H4 (cell line): ENCODE results near the gene NHLH2. TPM values are rescaled to one million over a fixed set of nuclear protein-coding genes. Genes with fewer than 3 reads are reported as not detected.
A peak's percentile ranks its signal among the peaks of the same experiment; 100 is the strongest.

Source experiments
- DNase-seq: peaks from one replicate; pipeline ENCODE4 v3.0.0-alpha.2; 2015; ENCODE audit warnings: low spot score
- total RNA-seq: library from RNA; depleted of rRNA; stranded (reverse); fragments of >200 nt; shearing (Covaris generic); gene quantifications from 2 replicates; pipeline ENCODE4 v1.2.3, GENCODE V29; 2014; rRNA removed

The NHLH2 gene
- not detected in 2 replicates for total RNA-seq

DNA sequence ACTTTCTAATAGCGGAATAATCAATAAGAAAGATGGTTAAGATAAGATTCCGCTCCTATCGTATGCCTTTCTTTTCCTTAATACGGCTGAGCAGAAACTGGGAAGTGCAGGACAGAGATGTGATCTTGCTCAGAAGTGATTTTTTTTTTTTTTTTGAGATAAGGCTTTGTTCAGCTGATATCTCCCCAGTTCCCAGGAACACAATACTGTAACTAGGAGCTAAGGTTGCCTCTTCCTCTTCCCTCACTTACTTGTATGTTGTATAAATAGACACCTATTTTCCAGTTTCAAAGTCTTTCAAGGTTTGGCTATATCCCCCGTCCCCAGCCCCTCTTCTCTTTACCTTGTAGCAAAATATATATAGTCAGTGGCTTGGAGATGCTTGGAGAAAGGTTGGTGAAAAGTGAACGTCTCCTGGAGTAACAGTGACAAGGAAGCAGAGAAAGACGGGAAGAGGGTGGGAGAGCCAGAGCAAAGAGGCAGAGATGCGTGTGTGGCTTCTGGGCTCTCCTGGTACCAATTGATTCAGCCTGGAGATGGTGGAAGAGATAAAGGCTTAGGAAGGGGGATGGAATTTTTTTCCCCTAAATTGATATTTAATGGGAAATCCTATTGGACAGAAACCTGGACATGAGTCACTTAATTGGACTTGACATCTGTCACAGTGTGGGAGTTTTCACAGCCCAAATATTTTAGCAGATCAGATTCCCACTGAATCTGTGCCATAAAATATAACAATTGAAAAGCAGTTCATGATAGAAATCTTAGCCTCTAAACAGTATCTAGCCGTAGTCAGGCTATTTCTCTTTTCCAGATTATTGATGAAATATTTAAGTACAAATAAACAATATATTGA lies at the start of gene NHLH2:
Gene NHLH2, minus strand, starts transcription at position 522 of the 856 bp plus-strand sequence. CDS start 2,754 bp downstream, outside the sequence.
- no peak for DNase-seq

- no peak for DNase-seq
Observed at GRCh38 chr1:115890580-115890979, 49.7 kb upstream of the NHLH2 start.

DNA sequence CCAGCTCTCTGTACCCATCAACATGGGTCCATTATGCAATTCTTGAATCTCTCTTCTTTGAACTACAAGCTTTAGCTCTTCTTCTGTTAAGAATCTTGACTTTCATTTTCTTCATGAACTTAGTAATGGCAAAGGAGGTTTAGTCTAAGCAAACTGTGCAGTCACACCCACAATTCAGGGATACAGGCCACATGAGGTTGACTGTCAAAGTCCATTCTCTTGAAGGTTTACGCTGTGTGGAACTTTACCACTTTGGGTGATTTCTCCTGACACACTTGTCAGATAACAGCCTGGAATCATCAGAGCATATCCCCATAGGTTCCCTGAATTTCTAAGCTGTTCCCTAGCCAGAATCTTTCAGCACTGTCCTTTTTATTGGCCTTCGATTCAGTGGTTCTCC lies 48.0 kb upstream of the NHLH2 start:
- no peak for DNase-seq

- DNase-seq: no peak
Observed at GRCh38 chr1:115882913-115883902, 42.3 kb upstream of the NHLH2 start.

GRCh38 chr1:115880981-115881672 lies 40.2 kb upstream of the NHLH2 start:
- no peak for DNase-seq

DNA sequence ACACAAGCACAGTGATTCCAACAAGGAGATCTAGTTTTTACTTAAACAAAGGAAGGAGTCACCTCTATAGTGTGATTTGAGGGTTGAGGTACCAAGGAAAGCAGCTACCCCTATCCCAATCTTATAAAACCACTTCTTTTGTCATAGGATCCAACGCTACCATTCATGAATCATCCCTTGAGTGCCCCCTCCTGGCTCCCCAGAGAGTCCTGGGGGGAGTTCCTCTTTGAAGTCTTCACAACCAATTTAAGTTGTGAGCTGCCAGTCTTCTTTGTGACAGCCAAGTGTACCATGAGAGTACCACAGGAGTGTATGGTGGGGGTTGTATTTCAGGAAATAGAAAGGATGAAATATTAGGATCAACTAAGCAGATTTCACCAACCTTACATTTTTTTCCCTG lies 39.1 kb upstream of the NHLH2 start:
- DNase-seq: no peak

- DNase-seq: no peak
Observed at GRCh38 chr1:115877511-115877910, 36.6 kb upstream of the NHLH2 start.

GRCh38 chr1:115874904-115875303 lies 34.0 kb upstream of the NHLH2 start:
- DNase-seq: peak; percentile 51

DNA sequence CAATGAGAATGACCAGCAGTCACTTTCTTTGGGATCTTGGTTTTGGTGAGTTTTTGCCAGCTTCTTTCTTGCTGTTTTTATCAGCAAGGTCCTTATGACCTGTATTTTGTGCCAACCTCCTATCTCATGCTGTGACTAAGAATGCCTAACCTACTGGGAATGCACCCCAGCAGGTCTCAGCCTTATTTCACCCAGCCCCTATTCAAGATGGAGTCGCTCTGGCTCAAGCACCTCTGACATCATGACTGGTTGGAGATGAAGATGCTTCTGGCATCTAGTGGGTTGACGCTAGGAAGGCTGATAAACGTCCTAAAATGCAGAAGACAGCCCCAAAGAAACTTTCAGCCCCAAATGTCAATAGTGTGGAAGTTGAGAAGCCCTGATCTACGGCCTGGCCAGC lies 33.6 kb upstream of the NHLH2 start:
- no peak for DNase-seq

GRCh38 chr1:115873184-115873583 lies 32.3 kb upstream of the NHLH2 start:
- no peak for DNase-seq

DNA sequence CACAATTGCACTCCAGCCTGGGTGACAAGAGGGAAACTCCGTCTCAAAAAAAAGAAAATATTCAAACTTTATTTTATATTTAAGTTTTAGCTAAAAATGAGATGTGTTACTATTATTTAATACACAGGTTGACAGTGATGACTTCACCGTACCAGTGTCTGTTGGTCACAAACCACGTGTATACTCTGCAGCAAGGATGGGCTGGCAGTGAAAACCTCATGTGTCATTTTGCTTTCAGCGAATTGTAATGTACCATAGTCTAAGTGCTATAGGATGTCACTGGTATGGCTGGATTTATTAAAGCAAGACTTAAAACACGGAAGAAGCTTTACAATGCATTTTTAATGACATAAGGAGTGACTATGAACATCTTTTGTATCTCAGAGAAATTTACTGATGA lies 28.1 kb upstream of the NHLH2 start:
- no peak for DNase-seq

DNA sequence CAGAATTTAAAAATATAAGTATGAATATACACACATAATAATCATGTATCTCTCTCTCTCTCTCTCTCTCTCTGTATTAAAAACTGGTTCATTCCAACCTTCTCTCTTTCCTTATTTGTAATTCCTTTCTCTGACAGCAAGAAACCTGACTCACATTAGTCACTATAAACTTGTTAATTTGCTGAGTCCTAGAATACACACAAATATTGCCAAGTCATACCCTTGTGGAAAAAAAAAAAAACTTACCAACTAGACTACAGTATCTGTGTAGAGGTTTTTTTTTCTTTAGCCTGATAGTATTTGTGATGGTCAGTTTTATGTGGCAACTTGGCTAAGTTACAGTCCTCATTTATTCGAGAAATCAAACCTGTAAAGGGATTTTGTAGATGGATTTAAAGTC lies 26.3 kb upstream of the NHLH2 start:
- DNase-seq: peak; percentile 60

- DNase-seq: no peak
Observed at GRCh38 chr1:115865704-115866380, 24.9 kb upstream of the NHLH2 start.

- no peak for DNase-seq
Observed at GRCh38 chr1:115862403-115862802, 21.5 kb upstream of the NHLH2 start.

- DNase-seq: no peak
Observed at GRCh38 chr1:115854005-115854404, 13.1 kb upstream of the NHLH2 start.

DNA sequence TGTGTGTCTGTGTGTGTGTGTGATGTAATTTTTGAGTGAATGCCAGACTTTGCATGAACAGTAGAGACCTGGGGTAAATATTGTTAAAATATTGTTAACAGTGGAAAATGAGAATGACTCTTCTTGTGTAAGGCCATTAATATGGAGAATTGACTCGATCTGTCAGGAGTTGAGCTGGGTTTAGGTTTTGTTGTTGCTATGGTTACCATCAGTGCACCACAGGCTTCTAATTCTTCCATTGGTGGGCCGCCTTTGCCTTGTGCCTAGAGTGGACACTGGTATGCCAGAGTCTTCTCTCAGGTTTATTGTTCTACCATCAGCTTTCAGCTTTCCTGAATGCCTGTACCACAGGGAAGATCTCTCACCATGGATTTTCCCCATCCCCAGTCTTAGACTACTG lies 10.0 kb upstream of the NHLH2 start:
- DNase-seq: no peak

DNA sequence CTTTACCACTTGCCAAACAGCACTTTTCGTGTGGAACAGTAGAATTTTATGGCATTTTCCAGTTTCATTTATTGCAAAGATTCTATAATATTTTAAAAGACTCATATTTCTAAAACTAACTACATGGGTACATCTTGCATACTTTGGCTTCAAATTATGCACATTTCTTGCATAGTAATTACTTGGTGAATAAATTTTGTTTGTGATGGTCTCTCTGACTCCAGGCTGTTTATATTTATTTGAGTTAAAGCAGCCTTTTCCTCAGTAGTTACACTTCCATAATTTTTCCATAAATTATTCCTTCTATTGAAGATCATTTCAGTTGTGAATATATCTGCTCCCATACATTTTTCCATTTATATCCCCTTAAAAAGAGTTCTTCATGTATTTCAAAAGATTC lies 6.9 kb upstream of the NHLH2 start:
- DNase-seq: no peak

DNA sequence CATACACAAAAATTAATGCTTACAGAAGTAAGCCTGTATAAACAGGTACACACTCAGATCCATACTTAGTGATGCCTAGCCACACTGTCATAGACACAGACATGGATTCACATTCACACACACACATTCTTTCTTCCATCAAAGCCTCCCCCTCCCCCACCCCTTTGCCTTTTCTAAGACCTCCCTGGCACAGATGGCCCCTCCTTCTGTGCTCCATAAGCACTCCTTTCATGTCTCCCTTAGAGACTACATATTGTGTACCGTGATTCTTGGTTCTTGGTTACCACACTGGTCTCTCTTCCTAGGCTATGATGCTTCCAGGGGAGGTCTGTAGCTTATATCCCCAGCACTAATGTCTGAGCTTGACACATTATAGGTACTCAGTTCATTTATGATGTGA lies 2.0 kb upstream of the NHLH2 start:
- DNase-seq: no peak

DNA sequence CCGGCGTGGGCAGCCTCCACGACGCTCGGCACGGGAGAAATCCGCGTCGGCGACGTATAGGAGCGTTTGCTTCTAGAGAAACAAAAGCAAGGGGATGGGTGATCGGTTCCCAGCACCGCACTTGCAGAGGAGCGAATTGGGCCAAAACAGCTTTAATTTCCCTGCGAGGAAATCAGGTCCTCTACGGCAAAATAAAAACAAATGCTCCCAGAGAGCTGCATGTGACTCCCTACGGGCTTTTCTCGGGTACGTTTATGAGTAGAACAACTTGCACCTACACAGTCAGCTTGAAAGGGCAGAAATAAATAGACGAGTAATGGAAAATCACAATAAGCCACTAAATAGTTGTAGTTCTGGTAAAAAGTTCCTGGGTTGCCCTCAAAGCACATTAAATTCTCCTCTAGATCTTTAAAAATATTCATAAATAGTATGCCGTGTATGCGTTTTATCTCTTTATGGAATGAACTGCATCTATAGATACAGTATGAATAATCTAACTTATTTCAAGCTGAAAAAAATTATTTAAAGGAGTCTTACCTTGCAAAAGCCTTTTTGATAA lies 1.2 kb downstream of the NHLH2 start:
- DNase-seq: no peak

DNA sequence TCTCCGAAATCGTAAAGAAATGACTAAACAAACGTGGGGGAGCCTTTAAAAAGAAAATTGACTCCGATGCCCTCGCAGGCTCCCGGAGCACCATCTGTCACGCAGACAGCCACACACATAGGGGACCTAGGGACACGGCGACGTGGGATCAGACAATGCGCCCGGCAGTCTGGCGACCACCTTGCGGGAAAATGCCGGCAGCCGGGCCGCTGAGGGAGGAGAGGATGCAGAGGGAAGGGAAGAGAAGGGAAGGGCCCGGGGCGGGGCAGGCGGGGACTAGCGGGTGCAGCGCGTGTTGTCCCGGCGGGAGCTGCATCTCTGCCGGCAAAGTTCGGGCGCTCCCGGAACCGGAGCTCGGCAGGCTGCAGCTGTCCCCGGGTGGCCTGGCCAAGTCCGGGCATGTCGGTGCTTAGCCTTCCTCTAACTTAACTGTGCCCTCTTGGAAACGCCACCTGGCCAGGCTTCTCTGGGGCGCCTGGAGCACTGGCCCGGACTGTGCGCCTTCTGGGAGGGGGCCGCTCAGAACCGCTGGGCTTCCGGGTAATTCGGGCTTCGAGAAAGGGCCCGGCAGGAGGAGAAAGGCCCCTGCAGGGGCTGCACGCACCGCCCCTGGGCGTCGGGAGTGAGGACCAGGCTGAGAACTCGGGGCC lies 1.8 kb downstream of the NHLH2 start:
- no peak for DNase-seq
